GM18867 (cell line): ENCODE measurements around the gene ADAMTS14.

ENCODE experiments used
- ATAC-seq: cut with Tn5 transposase; IDR thresholded peaks from one replicate; pipeline ENCODE4 v1.9.1; 2021; ENCODE audit warnings: mild to moderate bottlenecking, moderate library complexity; ENCODE audit not compliant: unreplicated experiment

Gene ADAMTS14

DNA sequence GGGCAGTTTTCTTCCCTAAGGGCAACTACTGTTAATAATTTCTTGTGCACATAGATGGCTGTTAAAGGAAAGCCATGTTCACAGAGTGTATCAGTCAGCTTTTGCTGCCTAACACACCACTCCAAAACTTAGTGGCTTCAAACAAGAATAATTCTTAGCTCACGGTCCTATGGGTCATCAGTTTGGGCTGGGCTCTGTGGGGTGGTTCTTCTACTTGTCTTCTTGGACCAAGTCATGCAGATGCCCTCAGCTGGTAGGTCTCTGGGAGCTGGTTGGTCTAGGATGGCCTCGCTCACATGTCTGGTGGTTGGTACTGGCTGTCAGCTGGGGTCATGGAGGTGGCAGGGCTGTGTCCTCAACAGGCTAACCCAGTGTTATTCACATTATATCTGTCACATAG, 73.2 kb downstream of the ADAMTS14 start:
- ATAC-seq, result no peak

DNA sequence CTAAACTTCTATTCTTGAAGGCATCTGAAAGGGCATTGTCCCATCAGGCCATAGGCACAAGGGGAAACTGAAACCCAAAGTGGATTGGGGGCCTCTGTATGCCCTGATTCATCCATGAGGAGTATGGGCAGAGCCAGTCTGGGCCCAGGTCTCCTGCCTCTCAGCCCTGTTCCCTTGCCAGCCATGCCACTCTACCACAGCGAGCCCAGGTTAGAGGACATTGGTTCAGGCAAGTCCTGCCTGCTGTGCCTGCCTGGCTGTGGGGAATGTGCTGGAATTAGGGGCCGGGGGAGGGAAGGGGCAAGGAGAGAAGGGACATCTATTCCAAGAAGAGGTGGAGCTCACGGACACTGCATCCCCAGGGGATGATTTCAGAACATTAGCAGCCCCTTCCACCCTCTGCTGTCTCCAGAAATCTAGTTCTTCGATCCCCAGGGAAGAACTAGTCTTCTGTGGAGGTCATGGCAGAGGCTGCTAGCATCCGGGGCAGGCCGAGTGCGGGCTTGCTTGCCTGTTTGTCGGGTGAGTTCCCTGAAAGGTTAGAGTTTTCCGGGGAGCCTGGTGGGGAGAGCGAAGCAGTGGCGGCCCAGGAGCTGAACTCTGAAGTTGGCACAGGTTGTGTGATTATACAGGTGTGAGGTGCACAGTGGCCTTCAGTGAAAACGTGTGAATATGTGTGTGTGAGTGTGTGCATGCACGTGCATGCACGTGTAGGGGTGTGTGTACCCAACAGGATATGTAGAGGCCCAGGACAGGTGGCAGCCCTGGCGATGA, 75.1 kb downstream of the ADAMTS14 start:
- ATAC-seq, result no peak

DNA sequence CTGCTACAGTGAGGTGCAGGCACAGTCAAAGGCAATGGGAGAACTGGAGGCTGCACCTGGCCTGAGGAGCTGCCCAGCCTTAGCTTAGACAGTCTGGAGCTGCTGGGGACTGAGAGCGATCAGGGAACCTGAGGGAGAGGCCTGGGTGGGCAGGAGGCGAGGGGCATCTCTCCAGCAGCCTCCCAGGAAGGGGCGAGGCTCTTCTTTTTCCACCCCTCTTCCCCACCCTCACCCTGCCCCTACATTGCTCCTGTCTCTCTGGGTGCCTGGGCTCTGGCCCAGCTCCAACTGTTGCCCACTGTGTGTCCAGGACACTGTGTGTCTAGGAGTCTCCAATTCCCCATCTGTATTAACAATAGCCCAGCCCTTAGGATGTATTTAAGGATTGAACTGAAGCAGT, 76.0 kb downstream of the ADAMTS14 start:
- ATAC-seq, result no peak

DNA sequence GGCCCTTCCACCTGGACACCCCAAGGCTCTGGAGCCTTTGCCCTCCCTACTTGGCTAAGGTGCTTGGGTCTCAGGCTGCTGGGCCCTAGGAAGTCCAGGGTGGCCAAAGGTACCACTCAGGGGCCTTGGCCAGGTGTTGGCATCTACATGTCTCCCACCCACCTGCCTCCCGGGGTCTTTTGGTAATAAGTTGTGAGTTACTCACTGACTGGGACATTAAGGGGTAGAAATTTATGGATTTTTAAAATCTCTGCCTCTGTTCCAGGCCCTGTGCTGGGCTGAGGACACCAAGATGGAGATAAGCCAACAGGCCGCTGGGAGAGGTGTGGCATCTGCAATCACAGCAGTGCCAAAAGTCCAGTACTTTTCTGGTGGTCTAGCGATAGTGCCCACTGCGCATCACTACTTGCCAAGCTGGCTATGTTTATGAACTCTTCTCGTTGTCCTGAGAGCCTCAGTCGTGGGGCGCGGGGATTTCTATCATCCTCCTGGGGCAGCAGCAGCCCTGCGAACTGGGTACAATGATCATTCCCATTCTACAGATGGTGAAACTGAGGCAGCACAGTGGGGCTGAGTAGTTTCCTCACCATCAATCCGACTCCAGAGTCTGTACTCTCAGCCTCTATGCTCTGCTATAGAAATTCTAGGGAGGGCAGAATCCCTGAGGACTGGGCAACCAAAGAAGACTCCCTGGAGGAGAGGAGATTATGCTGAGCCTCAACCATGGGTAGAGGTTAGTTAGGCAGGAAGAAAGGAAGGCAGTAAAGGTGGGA, 76.7 kb downstream of the ADAMTS14 start:
- ATAC-seq, result no peak

DNA sequence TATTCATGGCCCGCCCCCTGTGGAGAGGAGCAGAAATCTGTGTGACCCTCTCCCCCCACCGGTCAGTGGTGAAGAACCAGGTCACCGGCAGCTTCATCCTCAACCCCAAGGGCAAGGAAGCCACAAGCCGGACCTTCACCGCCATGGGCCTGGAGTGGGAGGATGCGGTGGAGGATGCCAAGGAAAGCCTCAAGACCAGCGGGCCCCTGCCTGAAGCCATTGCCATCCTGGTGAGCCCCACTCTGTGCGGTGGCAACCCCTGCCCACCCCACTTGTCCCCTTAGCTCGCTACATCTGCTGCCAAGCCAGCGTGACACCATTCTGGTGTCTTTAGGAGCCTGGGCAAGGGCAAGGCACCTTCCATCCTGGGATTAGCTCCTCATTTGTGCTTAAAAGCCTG, 77.5 kb downstream of the ADAMTS14 start:
- no peak for ATAC-seq

DNA sequence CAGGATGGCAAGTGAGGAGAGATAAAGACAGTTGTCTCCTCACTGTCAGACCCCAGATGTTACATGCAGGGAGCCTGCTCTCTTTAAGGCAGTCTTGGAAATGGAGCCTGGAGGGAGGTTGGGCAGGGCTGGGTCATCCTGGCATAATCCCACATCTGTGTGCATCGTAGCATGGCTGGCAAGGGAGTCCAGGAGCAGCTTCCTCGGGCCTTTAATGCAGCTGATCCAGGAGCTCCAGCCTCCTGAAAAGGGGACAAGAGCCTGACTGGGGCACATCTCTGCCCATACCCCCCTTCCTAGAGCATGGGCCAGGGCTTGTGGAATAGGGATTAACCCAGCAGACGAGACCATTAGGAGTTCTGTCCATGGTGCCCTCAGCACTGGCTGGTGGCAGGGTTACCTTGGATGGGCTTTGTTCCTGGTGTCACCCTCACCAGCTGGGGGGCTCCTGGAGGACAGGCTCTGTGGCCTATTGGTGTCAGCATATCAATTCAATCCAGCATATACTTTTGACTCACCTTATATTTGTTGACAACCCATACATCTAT, 77.9 kb downstream of the ADAMTS14 start:
- no peak for ATAC-seq

DNA sequence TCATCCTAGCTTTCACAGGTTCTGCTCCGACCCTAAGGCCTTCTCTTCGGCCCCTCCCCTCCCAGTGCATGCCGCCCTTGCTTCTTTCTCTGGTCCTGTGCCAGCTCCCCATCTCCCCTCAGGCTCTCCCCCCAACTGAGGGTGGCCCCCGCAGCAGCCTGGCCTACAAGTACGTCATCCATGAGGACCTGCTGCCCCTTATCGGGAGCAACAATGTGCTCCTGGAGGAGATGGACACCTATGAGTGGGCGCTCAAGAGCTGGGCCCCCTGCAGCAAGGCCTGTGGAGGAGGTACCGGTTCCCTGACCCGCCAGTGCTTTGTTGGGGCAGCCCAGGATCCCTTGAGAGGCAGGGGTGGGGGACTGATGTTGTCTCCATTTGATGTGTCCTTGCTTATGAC, 79.0 kb downstream of the ADAMTS14 start:
- no peak for ATAC-seq

DNA sequence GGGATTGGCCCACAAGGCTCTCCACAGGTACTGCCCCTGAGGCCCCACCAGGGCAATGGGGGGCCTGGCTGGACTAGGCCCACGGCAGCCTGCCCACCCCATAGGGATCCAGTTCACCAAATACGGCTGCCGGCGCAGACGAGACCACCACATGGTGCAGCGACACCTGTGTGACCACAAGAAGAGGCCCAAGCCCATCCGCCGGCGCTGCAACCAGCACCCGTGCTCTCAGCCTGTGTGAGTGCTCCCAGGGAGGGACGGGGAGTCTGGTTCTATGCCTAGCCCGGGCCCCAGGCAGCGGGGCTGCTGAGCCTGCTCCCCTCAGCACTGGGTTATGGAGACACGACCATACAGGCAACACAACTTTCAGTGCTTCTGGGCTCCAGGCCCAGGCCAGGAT, 79.7 kb downstream of the ADAMTS14 start:
- no peak for ATAC-seq

DNA sequence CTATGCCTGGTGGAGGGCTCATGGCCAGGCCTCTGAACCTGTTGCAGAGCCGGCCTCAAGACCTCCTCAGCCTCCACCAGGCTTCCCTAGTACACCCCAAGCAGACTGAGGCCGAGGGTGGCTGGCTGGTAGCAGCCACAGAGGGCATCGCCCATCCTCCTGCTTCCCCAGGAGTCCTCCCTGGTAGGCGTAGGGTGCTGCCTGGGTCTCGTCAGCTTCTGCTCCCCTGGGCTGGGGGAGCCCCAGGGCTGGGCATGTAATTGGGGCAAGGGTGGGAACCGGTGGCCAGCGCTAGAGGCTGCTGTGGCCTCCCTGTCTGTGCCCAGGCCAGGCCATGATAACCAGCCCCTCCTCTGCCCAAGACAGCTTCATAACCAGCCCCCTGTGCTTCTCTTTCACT, 80.3 kb downstream of the ADAMTS14 start:
- ATAC-seq, result no peak

DNA sequence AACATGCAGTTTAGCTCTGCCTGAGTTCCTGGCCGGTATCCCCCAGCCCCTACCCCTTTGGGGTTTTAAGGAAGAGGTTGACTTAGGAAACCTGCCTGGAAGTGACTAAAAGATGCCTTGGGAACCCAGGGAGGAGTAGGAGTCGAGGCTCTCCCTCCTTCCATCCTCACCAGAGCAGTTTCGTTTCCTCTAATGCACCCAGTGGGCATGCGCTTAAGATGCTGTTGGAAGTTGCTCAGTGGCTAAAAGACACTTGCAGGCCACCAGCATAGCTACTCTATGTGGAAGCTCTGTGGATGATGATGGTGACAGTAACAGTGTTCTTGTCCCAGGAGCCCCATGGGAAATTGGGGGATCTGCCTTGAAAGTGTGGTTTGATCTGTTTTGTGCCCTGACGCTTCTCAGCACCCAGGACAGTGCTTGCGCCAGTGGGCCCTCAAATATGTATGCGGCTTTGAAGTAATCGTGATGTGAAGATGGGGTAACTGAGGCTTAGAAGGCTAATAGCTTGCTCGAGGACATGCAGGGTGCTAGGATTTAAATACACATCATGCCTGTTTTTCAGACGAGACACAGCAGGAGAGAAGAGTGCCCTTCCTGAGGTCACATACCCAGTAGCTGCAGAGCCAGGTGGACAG, 80.8 kb downstream of the ADAMTS14 start:
- ATAC-seq, result no peak

DNA sequence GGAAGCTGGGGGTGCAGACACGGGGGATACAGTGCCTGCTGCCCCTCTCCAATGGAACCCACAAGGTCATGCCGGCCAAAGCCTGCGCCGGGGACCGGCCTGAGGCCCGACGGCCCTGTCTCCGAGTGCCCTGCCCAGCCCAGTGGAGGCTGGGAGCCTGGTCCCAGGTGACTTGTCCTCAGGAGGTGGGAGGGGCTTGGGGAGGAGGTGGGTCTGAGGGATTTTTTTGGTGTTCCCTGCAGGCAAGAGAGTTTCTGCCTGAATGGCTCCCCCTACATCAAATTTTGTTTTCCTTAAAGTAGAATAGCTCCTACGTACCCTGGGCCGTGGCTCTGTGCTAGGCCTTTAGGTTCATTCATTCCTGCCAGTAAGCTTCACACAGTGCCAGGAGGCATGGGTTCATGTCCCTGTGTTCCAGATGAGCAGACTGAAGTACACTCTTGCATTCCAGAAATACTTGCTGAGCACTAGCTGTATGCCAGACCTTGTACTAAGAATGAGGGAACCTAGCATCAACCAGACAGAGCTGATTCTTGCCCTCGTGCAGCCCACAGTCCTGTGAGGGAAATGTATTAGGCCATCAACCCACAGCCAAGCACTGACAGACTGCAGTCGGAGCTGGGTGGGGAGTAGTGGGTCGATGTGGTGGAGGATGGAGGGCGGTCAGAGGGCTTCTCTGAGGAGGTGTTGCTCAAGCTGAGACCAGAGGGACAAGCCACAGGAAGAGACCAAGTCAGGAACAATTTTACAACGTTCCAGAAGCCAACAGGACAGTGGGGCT, 81.7 kb downstream of the ADAMTS14 start:
- no peak for ATAC-seq

DNA sequence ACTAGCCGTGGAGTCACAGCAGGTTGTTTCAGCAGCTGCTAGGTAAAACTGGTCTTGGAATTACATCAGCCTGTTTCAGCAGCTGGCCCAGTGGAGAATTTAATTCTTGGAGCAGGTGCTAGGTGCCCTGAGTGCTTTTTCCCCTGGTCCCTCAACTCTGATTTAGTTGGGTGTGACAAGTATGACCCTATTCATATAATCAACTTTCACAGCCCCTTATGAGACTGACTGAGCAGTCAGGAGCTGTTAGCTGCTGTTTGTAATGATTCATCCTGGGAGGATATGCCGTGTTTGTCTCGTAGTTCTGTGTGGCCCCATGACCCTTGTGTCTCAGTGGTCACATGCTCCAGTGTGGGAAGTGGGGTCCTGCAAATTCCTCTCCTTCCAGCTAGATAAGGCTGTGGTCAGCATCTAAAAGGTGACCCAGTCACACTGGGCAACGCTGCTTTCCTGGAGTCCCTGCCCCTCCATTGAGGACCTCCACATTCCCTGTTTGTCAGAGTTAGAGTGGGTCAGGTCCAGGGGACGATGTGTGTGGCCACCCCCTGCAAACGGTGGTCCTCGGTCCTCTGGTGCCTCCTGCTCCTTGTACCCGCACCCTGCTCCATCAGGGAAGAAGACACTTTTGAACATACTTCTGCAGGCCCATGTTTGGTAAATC, 84.5 kb downstream of the ADAMTS14 start:
- ATAC-seq, result no peak

DNA sequence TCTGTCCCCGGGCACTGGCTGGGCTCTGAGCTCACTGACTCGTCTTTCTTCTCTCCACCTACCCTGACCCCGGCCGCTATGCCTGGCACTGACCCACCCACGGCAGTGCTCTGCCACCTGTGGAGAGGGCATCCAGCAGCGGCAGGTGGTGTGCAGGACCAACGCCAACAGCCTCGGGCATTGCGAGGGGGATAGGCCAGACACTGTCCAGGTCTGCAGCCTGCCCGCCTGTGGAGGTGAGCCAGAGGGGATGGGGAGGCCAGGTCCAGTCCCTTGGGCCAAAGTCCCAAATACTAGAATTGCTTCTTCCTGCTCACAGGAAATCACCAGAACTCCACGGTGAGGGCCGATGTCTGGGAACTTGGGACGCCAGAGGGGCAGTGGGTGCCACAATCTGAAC, 85.5 kb downstream of the ADAMTS14 start:
- no peak for ATAC-seq

DNA sequence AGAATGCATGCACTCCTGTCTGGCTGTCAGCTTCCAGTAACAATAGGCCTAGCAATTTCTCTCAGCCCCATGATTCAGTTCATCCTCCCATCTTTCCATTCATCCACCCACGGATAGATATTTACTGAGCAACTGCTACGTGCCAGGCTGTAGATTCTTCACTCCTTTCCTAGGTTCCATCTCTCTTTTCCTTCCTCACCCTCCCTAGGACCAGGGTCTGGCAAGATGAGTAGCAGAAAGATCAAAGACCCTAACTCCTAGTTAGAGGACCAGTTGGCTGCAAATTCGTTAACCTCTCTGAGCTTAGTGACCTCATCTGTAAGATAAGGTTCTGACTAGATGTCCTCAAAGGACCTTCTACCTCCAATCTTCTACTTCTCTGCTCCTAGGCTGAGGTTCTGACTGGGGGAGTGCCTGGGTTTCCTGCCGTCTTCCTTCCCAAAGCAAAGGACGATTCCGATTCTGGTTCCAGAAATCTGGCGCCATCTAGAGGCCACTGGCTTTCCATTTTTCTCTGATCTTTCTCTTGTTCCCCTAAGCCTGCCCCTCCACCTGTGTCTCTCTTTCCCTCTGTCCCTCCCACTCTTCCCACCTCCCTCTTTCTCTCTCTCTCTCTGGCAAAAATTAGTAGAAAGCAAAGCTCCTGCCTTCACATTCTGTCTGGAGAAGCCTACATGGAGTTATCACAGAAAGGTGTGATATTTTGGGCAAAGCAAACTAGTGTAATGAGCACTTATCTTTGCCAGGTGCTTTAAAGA, 86.6 kb downstream of the ADAMTS14 start:
- ATAC-seq, result no peak

DNA sequence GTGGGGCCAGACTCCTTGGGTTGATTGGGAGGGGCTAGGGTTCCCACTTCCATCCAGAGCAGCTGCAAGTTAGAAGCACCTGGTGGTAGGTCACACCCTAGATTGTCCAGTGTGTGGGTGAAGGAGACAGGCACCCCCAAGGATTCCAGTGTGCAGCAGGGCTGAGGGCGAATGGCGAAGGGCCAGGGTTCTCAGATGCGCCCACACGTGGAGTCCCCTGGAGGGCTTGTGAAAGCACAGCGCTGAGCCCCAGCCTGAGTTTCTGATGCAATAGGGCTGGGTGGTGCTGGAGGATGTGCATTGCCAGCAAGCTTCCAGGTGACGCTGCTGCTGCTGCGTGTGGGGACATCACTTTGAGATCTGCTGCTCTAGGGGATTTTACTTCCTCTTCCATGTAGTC, 87.5 kb downstream of the ADAMTS14 start:
- no peak for ATAC-seq

DNA sequence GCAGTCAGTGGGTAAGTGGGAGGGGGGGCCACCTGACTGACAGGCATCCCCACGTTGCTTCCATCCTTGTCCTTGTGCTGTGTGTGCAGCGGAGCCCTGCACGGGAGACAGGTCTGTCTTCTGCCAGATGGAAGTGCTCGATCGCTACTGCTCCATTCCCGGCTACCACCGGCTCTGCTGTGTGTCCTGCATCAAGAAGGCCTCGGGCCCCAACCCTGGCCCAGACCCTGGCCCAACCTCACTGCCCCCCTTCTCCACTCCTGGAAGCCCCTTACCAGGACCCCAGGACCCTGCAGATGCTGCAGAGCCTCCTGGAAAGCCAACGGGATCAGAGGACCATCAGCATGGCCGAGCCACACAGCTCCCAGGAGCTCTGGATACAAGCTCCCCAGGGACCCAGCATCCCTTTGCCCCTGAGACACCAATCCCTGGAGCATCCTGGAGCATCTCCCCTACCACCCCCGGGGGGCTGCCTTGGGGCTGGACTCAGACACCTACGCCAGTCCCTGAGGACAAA, 88.0 kb downstream of the ADAMTS14 start:
- ATAC-seq, result no peak

DNA sequence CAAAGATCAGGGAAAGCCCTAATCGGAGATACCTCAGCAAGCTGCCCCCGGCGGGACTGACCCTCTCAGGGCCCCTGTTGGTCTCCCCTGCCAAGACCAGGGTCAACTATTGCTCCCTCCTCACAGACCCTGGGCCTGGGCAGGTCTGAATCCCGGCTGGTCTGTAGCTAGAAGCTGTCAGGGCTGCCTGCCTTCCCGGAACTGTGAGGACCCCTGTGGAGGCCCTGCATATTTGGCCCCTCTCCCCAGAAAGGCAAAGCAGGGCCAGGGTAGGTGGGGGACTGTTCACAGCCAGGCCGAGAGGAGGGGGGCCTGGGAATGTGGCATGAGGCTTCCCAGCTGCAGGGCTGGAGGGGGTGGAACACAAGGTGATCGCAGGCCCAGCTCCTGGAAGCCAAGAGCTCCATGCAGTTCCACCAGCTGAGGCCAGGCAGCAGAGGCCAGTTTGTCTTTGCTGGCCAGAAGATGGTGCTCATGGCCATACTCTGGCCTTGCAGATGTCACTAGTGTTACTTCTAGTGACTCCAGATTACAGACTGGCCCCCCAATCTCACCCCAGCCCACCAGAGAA, 88.8 kb downstream of the ADAMTS14 start:
- no peak for ATAC-seq

DNA sequence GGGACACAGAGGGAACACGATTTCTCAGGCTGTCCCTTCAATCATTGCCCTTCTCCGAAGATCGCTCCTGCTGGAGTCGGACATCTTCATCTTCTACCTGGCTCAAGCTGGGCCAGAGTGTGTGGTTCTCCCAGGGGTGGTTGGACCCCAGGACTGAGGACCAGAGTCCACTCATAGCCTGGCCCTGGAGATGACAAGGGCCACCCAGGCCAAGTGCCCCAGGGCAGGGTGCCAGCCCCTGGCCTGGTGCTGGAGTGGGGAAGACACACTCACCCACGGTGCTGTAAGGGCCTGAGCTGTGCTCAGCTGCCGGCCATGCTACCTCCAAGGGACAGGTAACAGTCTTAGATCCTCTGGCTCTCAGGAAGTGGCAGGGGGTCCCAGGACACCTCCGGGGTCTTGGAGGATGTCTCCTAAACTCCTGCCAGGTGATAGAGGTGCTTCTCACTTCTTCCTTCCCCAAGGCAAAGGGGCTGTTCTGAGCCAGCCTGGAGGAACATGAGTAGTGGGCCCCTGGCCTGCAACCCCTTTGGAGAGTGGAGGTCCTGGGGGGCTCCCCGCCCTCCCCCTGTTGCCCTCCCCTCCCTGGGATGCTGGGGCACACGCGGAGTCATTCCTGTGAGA, 89.5 kb downstream of the ADAMTS14 start:
- no peak for ATAC-seq
